ENCODE results near the gene GPATCH1. TPM values are rescaled to one million over a fixed set of nuclear protein-coding genes. Genes with fewer than 3 reads are reported as not detected.
"Not testable (repeated sequence)": the region's sequence is repeated elsewhere in the genome, so short reads cannot be mapped to it uniquely, and the experiment has no call there.

The GPATCH1 gene
- total and polyA plus RNA-seq, 3 experiments from 2014 or later, result 6.7 to 13.7 (median 11.5) TPM

DNA sequence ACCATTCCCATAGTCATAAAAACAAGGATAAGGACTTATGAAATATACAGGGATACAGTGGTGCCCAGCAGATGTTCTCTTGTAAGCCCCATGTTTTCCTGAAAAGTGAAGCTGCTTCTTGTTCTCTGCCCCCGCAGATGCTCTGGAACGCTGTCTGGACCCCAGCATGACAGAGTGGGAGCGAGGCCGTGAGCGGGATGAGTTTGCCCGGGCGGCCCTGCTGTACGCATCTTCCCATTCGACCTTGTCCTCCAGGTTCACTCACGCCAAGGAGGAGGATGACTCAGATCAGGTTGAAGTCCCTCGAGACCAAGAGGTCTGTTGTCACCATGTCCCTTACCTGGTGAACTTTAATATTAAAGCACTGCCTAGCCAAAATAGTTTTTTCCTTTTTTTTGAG, 30.6 kb downstream of the GPATCH1 start:
- CTCF ChIA-PET, result no interaction called here
- Histone ChIP-seq H3K9me3 (ENCODE audit: low read length) (no peaks in the 10 kb centered on the region), H3K27me3 (ENCODE audit: insufficient read depth, low read length, poor library complexity, severe bottlenecking) (no peaks in the 10 kb centered on the region), H3K4me1 (ENCODE audit: insufficient read depth, low read length) (no peaks in the 10 kb centered on the region), H3K27ac (ENCODE audit: low read depth, low read length) (no peak overlapping the region), H3K4me3 (ENCODE audit: low read length) (no peak overlapping the region), H3K36me3 (ENCODE audit: insufficient read depth, low read length) (peaks cover 38% of the 10 kb centered on the region)
- no peak for DNase-seq
- Mint-ChIP-seq H3K27me3 (no peaks in the 10 kb centered on the region), H3K4me1 (no peaks in the 10 kb centered on the region), H3K9me3 (peaks cover 0 to 2% (median 0%) of the 10 kb centered on the region in 5 donors), H3K4me3 (no peak overlapping the region), H3K27ac (no peak overlapping the region), H3K36me3 (peaks cover 17 to 84% (median 33%) of the 10 kb centered on the region in 3 donors)
- POLR2A ChIA-PET, result no interaction called here

DNA sequence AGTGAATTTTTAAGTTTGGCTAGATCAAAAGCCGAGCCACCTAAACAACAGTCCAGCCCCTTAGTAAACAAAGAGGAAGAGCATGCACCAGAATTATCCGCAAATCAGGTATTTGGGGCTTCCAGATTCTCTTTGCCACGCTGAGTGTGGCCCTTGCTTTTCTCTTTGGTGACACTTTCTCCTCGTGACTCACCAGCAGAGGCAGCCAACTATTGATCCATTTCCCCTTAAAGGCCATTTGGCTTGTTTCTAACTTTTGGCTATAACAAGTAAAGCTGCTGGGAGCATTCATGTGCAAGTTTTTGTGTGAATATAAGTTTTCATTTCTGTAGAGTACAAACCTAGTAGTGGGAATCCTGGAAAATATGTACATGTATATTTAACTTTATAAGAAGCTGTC, 33.3 kb downstream of the GPATCH1 start:
- ChIA-PET POLR2A (no interaction called here), CTCF (no interaction called here)
- H3K4me3 Mint-ChIP-seq, result no peak overlapping the region
- Histone ChIP-seq H3K9me3 (ENCODE audit: low read length) (no peaks in the 10 kb centered on the region), H3K36me3 (ENCODE audit: insufficient read depth, low read length) (peaks cover 25% of the 10 kb centered on the region), H3K27ac (ENCODE audit: low read depth, low read length) (no peak overlapping the region), H3K27me3 (ENCODE audit: insufficient read depth, low read length, poor library complexity, severe bottlenecking) (no peaks in the 10 kb centered on the region), H3K4me1 (ENCODE audit: insufficient read depth, low read length) (no peaks in the 10 kb centered on the region), H3K4me3 (ENCODE audit: low read length) (no peak overlapping the region)
- no peaks in the 10 kb centered on the region for H3K27me3 Mint-ChIP-seq
- H3K36me3 Mint-ChIP-seq, result peaks cover 15 to 85% (median 41%) of the 10 kb centered on the region in 3 donors
- no peaks in the 10 kb centered on the region for H3K4me1 Mint-ChIP-seq
- peaks cover 0 to 2% (median 0%) of the 10 kb centered on the region in 5 donors for H3K9me3 Mint-ChIP-seq
- H3K27ac Mint-ChIP-seq, result peak overlapping the region in 1 of 8 donors; percentile 68
- no peak for DNase-seq

DNA sequence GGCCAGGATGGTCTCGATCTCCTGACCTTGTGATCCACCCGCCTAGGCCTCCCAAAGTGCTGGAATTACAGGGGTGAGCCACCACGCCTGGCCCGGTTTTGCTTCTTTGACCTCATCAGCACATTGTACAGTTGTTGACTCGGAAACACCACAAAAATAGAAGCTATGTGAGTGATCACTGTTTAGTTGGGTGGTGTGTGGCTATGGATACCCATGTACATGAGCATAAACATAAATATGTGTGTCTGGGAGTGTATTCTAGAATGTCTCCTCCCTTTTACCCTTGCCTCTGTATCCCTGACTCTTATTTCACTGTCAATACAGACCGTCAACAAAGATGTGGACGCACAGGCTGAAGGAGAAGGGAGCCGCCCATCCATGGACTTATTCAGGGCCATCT, 36.5 kb downstream of the GPATCH1 start:
- no peak overlapping the region for H3K4me3 Mint-ChIP-seq
- H3K4me1 Mint-ChIP-seq, result no peaks in the 10 kb centered on the region
- Histone ChIP-seq H3K4me3 (ENCODE audit: low read length) (no peak overlapping the region), H3K36me3 (ENCODE audit: insufficient read depth, low read length) (peaks cover 20% of the 10 kb centered on the region), H3K27ac (ENCODE audit: low read depth, low read length) (no peak overlapping the region), H3K27me3 (ENCODE audit: insufficient read depth, low read length, poor library complexity, severe bottlenecking) (no peaks in the 10 kb centered on the region), H3K9me3 (ENCODE audit: low read length) (no peaks in the 10 kb centered on the region), H3K4me1 (ENCODE audit: insufficient read depth, low read length) (no peaks in the 10 kb centered on the region)
- peaks cover 13 to 71% (median 32%) of the 10 kb centered on the region in 3 donors for H3K36me3 Mint-ChIP-seq
- ChIA-PET CTCF (interaction anchor here (1.3 kb wide), 1 partner anchor 8 kb away, joined by 3 read pairs; no protein-coding TSS in a partner anchor), POLR2A (interaction anchor here (0.6 to 0.7 kb wide), 2 partner anchors 56 to 68 kb away, joined by 4 to 7 read pairs; no protein-coding TSS in a partner anchor)
- no peak overlapping the region for H3K27ac Mint-ChIP-seq
- no peak for DNase-seq
- no peaks in the 10 kb centered on the region for H3K27me3 Mint-ChIP-seq
- peaks cover 0 to 2% (median 0%) of the 10 kb centered on the region in 5 donors for H3K9me3 Mint-ChIP-seq

DNA sequence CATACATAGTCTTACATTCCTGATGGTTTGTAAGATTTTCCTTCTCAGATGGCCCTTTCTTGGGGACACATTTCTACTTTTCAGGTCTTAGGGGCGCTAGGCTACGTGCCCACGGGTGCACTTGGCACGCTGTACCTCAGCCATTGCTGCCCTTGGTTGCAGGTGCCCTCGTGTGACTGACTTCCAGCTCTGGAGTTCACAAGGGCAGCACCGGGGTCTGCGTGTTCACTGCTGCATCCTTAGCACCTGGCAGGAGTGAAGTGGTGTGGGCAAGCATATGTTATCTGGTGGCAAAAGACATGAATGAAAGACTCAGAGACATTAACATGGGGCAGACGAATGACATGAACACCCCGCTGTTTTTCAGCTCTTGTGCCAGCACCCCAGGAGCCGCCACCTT, 37.7 kb downstream of the GPATCH1 start:
- H3K27ac ChIP-seq (ENCODE audit: low read depth, low read length), result no peak overlapping the region
- peaks cover 0 to 2% (median 0%) of the 10 kb centered on the region in 5 donors for H3K9me3 Mint-ChIP-seq
- peaks cover 19% of the 10 kb centered on the region for H3K36me3 ChIP-seq (ENCODE audit: insufficient read depth, low read length)
- peaks cover 13 to 64% (median 30%) of the 10 kb centered on the region in 3 donors for H3K36me3 Mint-ChIP-seq
- no peak overlapping the region for H3K4me3 ChIP-seq (ENCODE audit: low read length)
- no peaks in the 10 kb centered on the region for H3K27me3 ChIP-seq (ENCODE audit: insufficient read depth, low read length, poor library complexity, severe bottlenecking)
- ChIA-PET CTCF (interaction anchor here (1.0 to 1.2 kb wide), 2 partner anchors 26 to 117 kb away, joined by 3 to 4 read pairs; no protein-coding TSS in a partner anchor), POLR2A (no interaction called here)
- H3K4me1 ChIP-seq (ENCODE audit: insufficient read depth, low read length), result no peaks in the 10 kb centered on the region
- no peaks in the 10 kb centered on the region for H3K27me3 Mint-ChIP-seq
- H3K4me1 Mint-ChIP-seq, result no peaks in the 10 kb centered on the region
- H3K27ac Mint-ChIP-seq, result no peak overlapping the region
- no peak for DNase-seq
- H3K4me3 Mint-ChIP-seq, result no peak overlapping the region
- no peaks in the 10 kb centered on the region for H3K9me3 ChIP-seq (ENCODE audit: low read length)

DNA sequence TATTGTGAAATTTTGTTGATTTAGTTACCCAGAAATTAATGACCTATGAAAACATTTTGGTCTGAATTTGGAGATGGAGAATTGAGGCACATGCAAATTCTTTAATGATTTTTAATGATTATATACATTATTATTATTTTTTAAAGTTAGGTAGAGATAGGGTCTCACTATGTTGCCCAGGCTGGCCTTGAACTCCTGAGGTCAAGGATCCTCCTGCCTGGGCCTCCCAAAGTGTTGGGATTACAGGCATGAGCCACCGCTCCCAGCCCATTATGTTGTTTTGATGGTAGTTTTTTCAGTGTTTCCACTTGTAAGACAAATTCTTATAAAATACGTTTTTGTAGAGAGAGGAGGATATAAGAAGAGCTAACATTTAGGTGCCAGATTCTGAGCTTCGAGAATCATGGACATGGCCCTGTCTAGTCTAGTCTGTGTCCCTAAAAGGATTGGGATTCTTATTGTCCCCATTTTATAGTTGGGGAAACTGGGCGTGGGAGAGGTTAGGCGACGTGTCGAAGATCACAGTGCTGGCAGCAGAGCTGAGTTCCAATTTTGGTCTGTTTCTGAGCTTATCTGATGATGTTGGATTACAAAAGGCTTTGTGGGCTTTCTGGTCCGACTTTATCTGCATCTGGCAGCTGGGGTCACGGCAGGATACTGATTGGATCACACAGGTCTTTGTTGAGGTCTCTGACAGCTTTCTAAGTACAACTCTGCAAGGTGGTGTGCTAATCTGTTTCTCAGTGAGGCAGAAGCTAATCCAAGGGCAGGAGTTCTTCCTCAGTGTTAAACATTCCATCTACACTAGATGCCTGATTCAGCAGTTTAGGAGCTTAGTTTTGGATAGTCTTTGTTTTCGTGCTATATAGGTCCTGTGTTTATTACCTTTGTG, 43.5 kb downstream of the GPATCH1 start:
- Mint-ChIP-seq H3K4me3 (no peak overlapping the region), H3K27me3 (no peaks in the 10 kb centered on the region), H3K4me1 (peaks cover 2 to 18% (median 8%) of the 10 kb centered on the region in 3 donors), H3K27ac (peak overlapping the region in 2 of 8 donors; percentile 11 to 93), H3K9me3 (no peaks in the 10 kb centered on the region), H3K36me3 (peaks cover 0 to 54% (median 14%) of the 10 kb centered on the region in 3 donors)
- no peak overlapping the region for H3K4me3 ChIP-seq (ENCODE audit: low read length)
- no peaks in the 10 kb centered on the region for H3K9me3 ChIP-seq (ENCODE audit: low read length)
- H3K4me1 ChIP-seq (ENCODE audit: insufficient read depth, low read length), result no peaks in the 10 kb centered on the region
- no peak for DNase-seq
- peak overlapping the region; percentile 83 for H3K27ac ChIP-seq (ENCODE audit: low read depth, low read length)
- CTCF ChIA-PET, result interaction anchor here (1.0 to 3.5 kb wide), 8 partner anchors 12 to 280 kb away, joined by 3 to 20 read pairs (median 4); no protein-coding TSS in a partner anchor
- peaks cover 4% of the 10 kb centered on the region for H3K36me3 ChIP-seq (ENCODE audit: insufficient read depth, low read length)
- POLR2A ChIA-PET, result no interaction called here
- no peaks in the 10 kb centered on the region for H3K27me3 ChIP-seq (ENCODE audit: insufficient read depth, low read length, poor library complexity, severe bottlenecking)

DNA sequence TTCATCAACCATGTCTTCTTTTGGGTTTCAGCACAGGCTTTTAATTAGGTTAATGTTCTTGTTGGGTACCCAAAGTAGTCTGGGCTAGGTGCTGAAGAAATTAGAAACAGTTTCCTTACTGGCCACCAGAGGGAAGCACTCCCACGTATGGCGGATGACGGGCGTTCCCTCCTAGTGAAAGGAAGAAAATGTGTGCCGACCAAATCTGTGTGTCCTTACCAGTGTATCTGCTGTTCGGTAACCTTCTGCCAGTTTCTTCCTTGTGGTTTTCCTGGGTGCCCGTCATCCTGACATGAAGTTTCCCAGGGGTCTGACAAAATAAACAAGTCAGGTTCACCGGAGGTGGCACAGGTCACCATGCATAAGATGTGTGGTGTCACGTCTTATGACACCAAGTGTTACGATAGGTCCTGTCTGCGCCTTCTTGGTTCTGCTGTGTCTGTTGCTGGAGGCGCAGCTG, 45.0 kb downstream of the GPATCH1 start:
- H3K4me1 Mint-ChIP-seq, result peaks cover 2 to 18% (median 8%) of the 10 kb centered on the region in 3 donors
- peaks cover 0 to 66% (median 18%) of the 10 kb centered on the region in 3 donors for H3K36me3 Mint-ChIP-seq
- H3K4me3 Mint-ChIP-seq, result peak overlapping the region in 2 of 7 donors; percentile 29 to 48
- H3K27ac Mint-ChIP-seq, result peak overlapping the region in 3 of 8 donors; percentile 21 to 61 (median 29)
- Histone ChIP-seq H3K27ac (ENCODE audit: low read depth, low read length) (peak overlapping the region; percentile 83), H3K9me3 (ENCODE audit: low read length) (no peaks in the 10 kb centered on the region), H3K4me3 (ENCODE audit: low read length) (no peak overlapping the region), H3K27me3 (ENCODE audit: insufficient read depth, low read length, poor library complexity, severe bottlenecking) (no peaks in the 10 kb centered on the region), H3K4me1 (ENCODE audit: insufficient read depth, low read length) (no peaks in the 10 kb centered on the region), H3K36me3 (ENCODE audit: insufficient read depth, low read length) (peaks cover 9% of the 10 kb centered on the region)
- ChIA-PET CTCF (interaction anchor here (0.7 to 3.5 kb wide), 10 partner anchors 9 to 279 kb away, joined by 3 to 20 read pairs (median 4); no protein-coding TSS in a partner anchor), POLR2A (no interaction called here)
- H3K27me3 Mint-ChIP-seq, result no peaks in the 10 kb centered on the region
- H3K9me3 Mint-ChIP-seq, result no peaks in the 10 kb centered on the region
- peak; percentile 26 to 65 (median 37) for DNase-seq

DNA sequence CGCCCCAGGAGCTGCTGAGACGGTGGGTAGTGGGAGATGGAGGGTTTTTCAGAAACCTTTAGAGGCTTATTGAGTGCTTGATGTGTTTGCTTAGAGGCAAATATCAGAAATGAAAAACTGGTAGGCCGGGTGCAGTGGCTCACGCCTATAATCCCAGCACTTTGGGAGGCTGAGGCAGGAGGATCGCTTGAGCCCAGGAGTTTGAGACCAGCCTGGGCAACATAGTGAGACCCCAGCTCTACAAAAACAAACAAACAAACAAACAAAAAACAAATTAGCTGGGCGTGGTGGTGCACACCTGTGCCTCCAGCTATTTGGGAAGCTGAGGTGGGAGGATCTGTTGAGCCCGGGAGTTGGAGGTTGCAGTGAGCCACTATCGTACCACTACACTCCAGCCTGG, 45.7 kb downstream of the GPATCH1 start:
- H3K9me3 ChIP-seq (ENCODE audit: low read length); H3K4me3 ChIP-seq (ENCODE audit: low read length); H3K4me3 Mint-ChIP-seq; H3K36me3 ChIP-seq (ENCODE audit: insufficient read depth, low read length); H3K9me3 Mint-ChIP-seq; POLR2A ChIA-PET; DNase-seq; H3K4me1 ChIP-seq (ENCODE audit: insufficient read depth, low read length); H3K27ac ChIP-seq (ENCODE audit: low read depth, low read length); H3K27me3 Mint-ChIP-seq; H3K27me3 ChIP-seq (ENCODE audit: insufficient read depth, low read length, poor library complexity, severe bottlenecking): not testable (repeated sequence)
- H3K27ac Mint-ChIP-seq, result peak overlapping the region in 1 of 8 donors; percentile 23
- H3K36me3 Mint-ChIP-seq, result peaks cover 0 to 66% (median 16%) of the 10 kb centered on the region in 3 donors
- CTCF ChIA-PET, result interaction anchor here (1.6 to 3.5 kb wide), 2 partner anchors 50 to 57 kb away, joined by 7 to 20 read pairs; no protein-coding TSS in a partner anchor
- peaks cover 2 to 18% (median 8%) of the 10 kb centered on the region in 3 donors for H3K4me1 Mint-ChIP-seq

DNA sequence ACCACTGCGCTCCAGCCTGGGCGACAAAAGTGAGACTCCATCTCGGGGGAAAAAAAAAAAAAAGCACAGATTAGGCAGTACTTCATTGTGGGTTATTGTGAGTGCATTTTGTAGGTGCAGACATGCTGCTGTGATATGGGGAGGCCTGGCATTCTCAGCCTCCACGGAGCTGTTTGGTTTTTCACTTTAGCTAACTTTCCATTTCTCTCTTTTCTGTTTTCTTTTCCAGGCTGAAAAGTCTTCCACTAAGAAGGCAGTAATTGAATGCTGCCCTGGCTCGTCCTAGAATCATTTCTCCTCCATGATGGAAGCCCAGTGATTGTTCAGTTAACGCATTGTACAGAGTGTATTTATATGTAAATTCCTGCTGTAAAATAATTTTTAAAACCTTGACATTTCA, 48.9 kb downstream of the GPATCH1 start:
- POLR2A ChIA-PET, result interaction anchor here (0.6 kb wide), 1 partner anchor 130 kb away, joined by 4 read pairs; no protein-coding TSS in a partner anchor
- CTCF ChIA-PET, result no interaction called here

More for the DNA sequence above, 48.9 kb downstream of the GPATCH1 start:
- peaks cover 0 to 48% (median 13%) of the 10 kb centered on the region in 3 donors for H3K36me3 Mint-ChIP-seq
- no peaks in the 10 kb centered on the region for H3K9me3 Mint-ChIP-seq
- H3K27me3 Mint-ChIP-seq, result no peaks in the 10 kb centered on the region
- Histone ChIP-seq H3K4me3 (ENCODE audit: low read length) (no peak overlapping the region), H3K27me3 (ENCODE audit: insufficient read depth, low read length, poor library complexity, severe bottlenecking) (no peaks in the 10 kb centered on the region), H3K9me3 (ENCODE audit: low read length) (no peaks in the 10 kb centered on the region), H3K27ac (ENCODE audit: low read depth, low read length) (no peak overlapping the region), H3K4me1 (ENCODE audit: insufficient read depth, low read length) (no peaks in the 10 kb centered on the region), H3K36me3 (ENCODE audit: insufficient read depth, low read length) (peaks cover 4% of the 10 kb centered on the region)
- no peak for DNase-seq
- H3K4me1 Mint-ChIP-seq, result peaks cover 2 to 12% (median 10%) of the 10 kb centered on the region in 3 donors
- H3K27ac Mint-ChIP-seq, result peak overlapping the region in 1 of 8 donors; percentile 58
- H3K4me3 Mint-ChIP-seq, result no peak overlapping the region

Measured in CD8-positive, alpha-beta memory T cell (primary cell).